GM21367 (cell line): ENCODE data around the gene CYFIP1.

Source experiments
- ATAC-seq: cut with Tn5 transposase; IDR thresholded peaks from one replicate; pipeline ENCODE4 v1.9.1; 2021; ENCODE audit not compliant: unreplicated experiment

The CYFIP1 gene

DNA sequence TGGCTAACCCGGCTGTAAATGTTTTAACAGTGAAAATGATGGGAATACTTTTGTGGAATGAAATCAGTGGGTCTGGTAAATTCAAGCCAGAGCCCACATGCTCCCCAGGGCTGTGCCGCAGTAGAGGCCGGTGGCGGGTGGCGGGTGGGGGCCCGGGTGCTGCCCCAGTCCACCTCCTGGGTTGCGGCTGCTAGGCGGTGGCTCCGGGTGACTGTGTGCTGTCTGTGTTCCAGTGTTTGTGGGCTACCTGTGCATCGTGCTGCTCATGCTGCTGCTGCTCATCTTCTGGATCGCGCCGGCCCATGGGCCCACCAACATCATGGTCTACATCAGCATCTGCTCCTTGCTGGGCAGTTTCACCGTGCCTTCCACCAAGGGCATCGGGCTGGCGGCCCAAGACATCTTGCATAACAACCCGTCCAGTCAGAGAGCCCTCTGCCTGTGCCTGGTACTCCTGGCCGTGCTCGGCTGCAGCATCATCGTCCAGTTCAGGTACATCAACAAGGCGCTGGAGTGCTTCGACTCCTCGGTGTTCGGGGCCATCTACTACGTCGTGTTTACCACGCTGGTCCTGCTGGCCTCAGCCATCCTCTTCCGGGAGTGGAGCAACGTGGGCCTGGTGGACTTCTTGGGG lies 156.6 kb downstream of the CYFIP1 start:
- no peak for ATAC-seq

DNA sequence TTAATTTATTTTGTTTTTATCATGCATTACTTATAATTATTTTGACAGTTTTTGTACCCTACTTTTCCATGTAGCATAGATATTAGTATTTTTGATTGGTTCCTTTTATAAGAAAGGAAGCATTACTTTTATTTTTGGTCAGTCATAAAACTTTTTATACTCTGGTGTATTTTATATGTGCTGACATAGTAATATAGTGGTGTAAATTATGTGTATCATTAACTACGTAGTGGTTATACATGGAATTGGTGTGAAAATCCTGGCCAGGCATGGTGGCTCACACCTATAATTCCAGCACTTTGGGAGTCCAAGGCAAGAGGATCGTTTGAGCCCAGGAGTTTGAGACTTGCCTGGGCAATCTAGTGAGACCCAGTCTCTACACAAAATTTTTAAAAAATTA lies 160.5 kb downstream of the CYFIP1 start:
- ATAC-seq = no peak
